Measurements from ENCODE around the gene LILRB4. TPM values are rescaled to one million over a fixed set of nuclear protein-coding genes. Genes with fewer than 3 reads are reported as not detected.
"Not testable (repeated sequence)": the region's sequence is repeated elsewhere in the genome, so short reads cannot be mapped to it uniquely, and the experiment has no call there.

LILRB4 gene
- total RNA-seq, 2 donors from 2014 or later = not detected

DNA sequence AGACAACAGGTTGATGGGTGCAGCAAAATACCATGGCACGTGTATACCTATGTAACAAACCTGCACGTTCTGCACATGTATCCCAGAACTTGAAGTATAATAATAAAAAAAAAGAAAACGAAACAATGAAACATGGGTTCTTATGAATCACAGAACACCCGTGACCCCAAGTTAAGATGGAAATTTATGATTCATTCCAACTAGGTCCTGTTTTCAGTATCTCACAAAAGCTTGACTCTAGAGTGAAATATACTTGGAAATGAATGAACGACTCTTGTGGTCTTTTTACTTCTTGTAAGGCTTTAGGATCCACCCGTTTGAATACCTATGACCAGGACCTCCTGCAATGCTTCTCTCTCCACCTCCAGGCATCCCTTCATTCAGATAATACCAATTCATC lies 3.5 kb upstream of the LILRB4 start:
- no peaks in the 10 kb centered on the region for H3K4me1 Mint-ChIP-seq (ENCODE audit: low read depth)
- DNase-seq (no peak), ATAC-seq (replicated peaks in 1 of 2) (no peak)
- H3K36me3 Mint-ChIP-seq (ENCODE audit: insufficient read depth in 2 of 2) = no peaks in the 10 kb centered on the region
- H3K4me3 Mint-ChIP-seq = no peak overlapping the region
- peaks cover 12% of the 10 kb centered on the region for H3K27me3 Mint-ChIP-seq (ENCODE audit: low read depth)
- H3K27ac Mint-ChIP-seq = no peak overlapping the region
- peaks cover 0 to 2% of the 10 kb centered on the region in 2 donors for H3K9me3 Mint-ChIP-seq

- Mint-ChIP-seq H3K9me3 (peaks cover 0 to 2% of the 10 kb centered on the region in 2 donors), H3K36me3 (ENCODE audit: insufficient read depth in 2 of 2) (no peaks in the 10 kb centered on the region)
These were observed 2.5 kb upstream of the LILRB4 start for GRCh38 chr19:54660306-54660705.

DNA sequence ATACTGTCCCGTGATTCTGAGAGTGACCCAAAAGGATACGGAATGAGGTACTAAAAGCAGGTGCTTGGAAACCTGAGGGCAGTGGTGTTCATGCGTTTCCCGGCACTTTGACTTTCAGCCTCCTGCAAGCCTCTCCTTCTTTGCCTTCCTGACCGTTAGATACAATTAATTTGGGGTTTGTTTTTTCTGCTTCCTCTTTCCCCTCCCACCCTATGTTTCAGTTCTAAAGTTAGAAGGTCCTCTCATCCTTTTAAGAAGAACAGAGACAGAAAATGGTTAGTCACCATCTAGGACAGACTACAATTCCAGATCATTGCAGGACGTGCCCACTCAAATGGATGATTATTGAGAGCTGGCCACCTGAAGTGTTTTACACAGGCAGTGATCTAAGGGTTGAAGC lies 1.8 kb upstream of the LILRB4 start:
- H3K4me1 Mint-ChIP-seq (ENCODE audit: low read depth) = no peaks in the 10 kb centered on the region
- DNase-seq (no peak), ATAC-seq (replicated peaks in 1 of 2) (no peak)
- no peak overlapping the region for H3K4me3 Mint-ChIP-seq
- peaks cover 0 to 2% of the 10 kb centered on the region in 2 donors for H3K9me3 Mint-ChIP-seq
- no peaks in the 10 kb centered on the region for H3K36me3 Mint-ChIP-seq (ENCODE audit: insufficient read depth in 2 of 2)
- no peak overlapping the region for H3K27ac Mint-ChIP-seq
- H3K27me3 Mint-ChIP-seq (ENCODE audit: low read depth) = peaks cover 12% of the 10 kb centered on the region

More at GRCh38 chr19:54660306-54660705, 2.5 kb upstream of the LILRB4 start:
- peaks cover 12% of the 10 kb centered on the region for H3K27me3 Mint-ChIP-seq (ENCODE audit: low read depth)
- H3K4me3 Mint-ChIP-seq = no peak overlapping the region
- no peaks in the 10 kb centered on the region for H3K4me1 Mint-ChIP-seq (ENCODE audit: low read depth)
- H3K27ac Mint-ChIP-seq = no peak overlapping the region
- ATAC-seq (replicated peaks in 1 of 2) = no peak
- no peak for DNase-seq

- ATAC-seq (replicated peaks in 1 of 2) (no peak), DNase-seq (no peak)
- Mint-ChIP-seq H3K4me3 (no peak overlapping the region), H3K27me3 (ENCODE audit: low read depth) (peaks cover 12% of the 10 kb centered on the region), H3K9me3 (peaks cover under 1 to 2% of the 10 kb centered on the region in 2 donors), H3K36me3 (ENCODE audit: insufficient read depth in 2 of 2) (peaks cover 0 to 2% of the 10 kb centered on the region in 2 donors), H3K4me1 (ENCODE audit: low read depth) (no peaks in the 10 kb centered on the region), H3K27ac (no peak overlapping the region)
These were observed 821 bp upstream of the LILRB4 start for GRCh38 chr19:54661846-54662481.

DNA sequence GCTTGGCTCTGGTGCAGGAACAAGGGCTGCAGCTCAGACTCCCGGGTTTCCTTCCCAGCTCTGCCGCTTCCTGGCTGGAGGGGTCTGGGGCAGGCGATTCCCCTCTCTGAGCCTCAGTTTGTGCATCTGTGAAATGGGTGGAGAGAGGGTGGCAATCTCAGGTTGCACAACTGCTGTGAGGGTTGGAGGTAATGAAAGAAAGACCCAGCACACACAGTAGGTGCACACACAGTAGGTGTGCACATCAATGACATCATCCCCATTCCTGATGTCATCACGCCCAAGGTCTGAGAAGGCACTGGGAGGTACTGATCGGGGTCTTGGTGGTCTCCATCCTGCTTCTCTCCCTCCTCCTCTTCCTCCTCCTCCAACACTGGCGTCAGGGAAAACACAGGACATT lies 2.7 kb downstream of the LILRB4 start:
- Mint-ChIP-seq H3K4me1 (ENCODE audit: low read depth) (no peaks in the 10 kb centered on the region), H3K9me3 (peaks cover 0 to 5% of the 10 kb centered on the region in 2 donors), H3K36me3 (ENCODE audit: insufficient read depth in 2 of 2) (peaks cover 0 to 3% of the 10 kb centered on the region in 2 donors), H3K4me3 (no peak overlapping the region), H3K27me3 (ENCODE audit: low read depth) (peaks cover 13% of the 10 kb centered on the region), H3K27ac (no peak overlapping the region)
- no peak for DNase-seq
- ATAC-seq (replicated peaks in 1 of 2) = no peak

DNA sequence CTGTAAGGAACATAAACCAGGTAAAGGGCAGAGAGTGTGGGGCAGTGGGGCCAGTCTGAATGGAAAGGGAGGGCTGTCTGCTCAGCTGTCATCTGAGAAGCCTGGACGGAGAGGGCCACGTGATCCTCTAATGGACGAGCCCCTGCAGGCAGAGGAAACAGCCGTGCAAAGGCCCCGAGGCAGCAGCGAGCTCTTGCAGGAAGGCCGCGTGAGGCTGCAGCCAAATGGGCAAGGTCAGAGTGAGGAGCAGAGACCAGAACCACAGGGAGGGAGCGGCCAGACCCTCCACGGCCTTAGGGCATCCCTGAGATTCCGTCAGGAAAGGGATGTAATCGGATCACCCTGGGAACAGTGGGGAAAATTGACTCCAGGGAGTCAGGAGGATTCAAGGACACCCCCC lies 4.4 kb downstream of the LILRB4 start:
- Mint-ChIP-seq H3K9me3 (peaks cover 0 to 5% of the 10 kb centered on the region in 2 donors), H3K36me3 (ENCODE audit: insufficient read depth in 2 of 2) (peaks cover 0 to 3% of the 10 kb centered on the region in 2 donors), H3K4me1 (ENCODE audit: low read depth) (no peaks in the 10 kb centered on the region), H3K27me3 (ENCODE audit: low read depth) (peaks cover 12% of the 10 kb centered on the region), H3K4me3 (no peak overlapping the region), H3K27ac (no peak overlapping the region)
- ATAC-seq (replicated peaks in 1 of 2) (no peak), DNase-seq (no peak)

GRCh38 chr19:54668353-54668752 lies 5.6 kb downstream of the LILRB4 start:
- no peak for ATAC-seq (replicated peaks in 1 of 2)
- Mint-ChIP-seq H3K27ac (no peak overlapping the region), H3K4me1 (ENCODE audit: low read depth) (no peaks in the 10 kb centered on the region), H3K36me3 (ENCODE audit: insufficient read depth in 2 of 2) (peaks cover 0 to 3% of the 10 kb centered on the region in 2 donors), H3K27me3 (ENCODE audit: low read depth) (peaks cover 11% of the 10 kb centered on the region), H3K4me3 (no peak overlapping the region), H3K9me3 (peaks cover 0 to 5% of the 10 kb centered on the region in 2 donors)
- DNase-seq = no peak

- no peak overlapping the region for H3K4me3 Mint-ChIP-seq
- peaks cover 0 to 5% of the 10 kb centered on the region in 2 donors for H3K9me3 Mint-ChIP-seq
- no peaks in the 10 kb centered on the region for H3K4me1 Mint-ChIP-seq (ENCODE audit: low read depth)
- H3K27ac Mint-ChIP-seq = no peak overlapping the region
- no peak for DNase-seq
- H3K27me3 Mint-ChIP-seq (ENCODE audit: low read depth) = peaks cover 11% of the 10 kb centered on the region
- H3K36me3 Mint-ChIP-seq (ENCODE audit: insufficient read depth in 2 of 2) = peaks cover 0 to 3% of the 10 kb centered on the region in 2 donors
- ATAC-seq (replicated peaks in 1 of 2) = no peak
These were observed 8.0 kb downstream of the LILRB4 start for GRCh38 chr19:54670576-54671357.

- Mint-ChIP-seq H3K27me3 (ENCODE audit: low read depth) (peaks cover 18% of the 10 kb centered on the region), H3K4me1 (ENCODE audit: low read depth) (no peaks in the 10 kb centered on the region), H3K4me3 (no peak overlapping the region), H3K36me3 (ENCODE audit: insufficient read depth in 2 of 2) (no peaks in the 10 kb centered on the region), H3K27ac (no peak overlapping the region), H3K9me3 (peaks cover 0 to 1% of the 10 kb centered on the region in 2 donors)
- no peak for DNase-seq
- ATAC-seq (replicated peaks in 1 of 2) = no peak
These were observed 10.4 kb downstream of the LILRB4 start for GRCh38 chr19:54673222-54673621.

DNA sequence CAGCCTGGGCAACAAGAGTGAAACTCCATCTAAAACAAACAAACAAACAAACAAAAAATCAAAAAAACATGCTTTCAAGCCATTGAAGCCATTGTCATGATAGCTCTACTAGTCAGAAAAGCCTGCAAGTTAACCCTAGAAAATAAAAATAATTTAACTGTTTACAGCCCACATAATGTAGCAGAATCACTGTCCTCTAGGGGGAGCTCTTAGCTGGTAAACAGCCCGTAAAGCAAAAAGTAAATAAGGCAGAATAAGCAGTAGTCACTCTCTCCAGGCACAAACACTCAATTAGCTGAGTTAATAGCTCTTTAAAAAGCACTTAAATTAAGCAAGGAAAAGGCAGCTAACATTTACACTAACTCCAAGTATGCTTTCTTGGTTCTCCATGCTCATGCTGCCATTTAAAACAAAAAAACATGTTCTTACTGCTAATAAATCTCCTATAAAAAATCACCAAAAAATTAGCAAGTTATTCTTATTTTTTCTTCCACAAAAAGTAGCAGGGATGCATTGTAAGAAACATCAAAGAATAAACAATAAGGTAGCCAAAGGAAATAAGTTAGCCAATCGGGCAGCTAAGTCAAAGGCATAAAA lies 11.3 kb downstream of the LILRB4 start:
- ATAC-seq (replicated peaks in 1 of 2) (no peak), DNase-seq (peak in 1 of 2 donors; percentile 18)
- Mint-ChIP-seq H3K4me3 (no peak overlapping the region), H3K27me3 (ENCODE audit: low read depth) (peaks cover 18% of the 10 kb centered on the region), H3K4me1 (ENCODE audit: low read depth) (no peaks in the 10 kb centered on the region), H3K36me3 (ENCODE audit: insufficient read depth in 2 of 2) (no peaks in the 10 kb centered on the region), H3K27ac (no peak overlapping the region), H3K9me3 (peaks cover 0 to 1% of the 10 kb centered on the region in 2 donors)

- H3K27me3 Mint-ChIP-seq (ENCODE audit: low read depth) = peaks cover 13% of the 10 kb centered on the region
- DNase-seq = peak in 1 of 2 donors; percentile 16
- ATAC-seq (replicated peaks in 1 of 2); H3K9me3 Mint-ChIP-seq; H3K27ac Mint-ChIP-seq; H3K4me3 Mint-ChIP-seq; H3K4me1 Mint-ChIP-seq (ENCODE audit: low read depth); H3K36me3 Mint-ChIP-seq (ENCODE audit: insufficient read depth in 2 of 2): not testable (repeated sequence)
These were observed 13.5 kb downstream of the LILRB4 start for GRCh38 chr19:54676210-54676834.

DNA sequence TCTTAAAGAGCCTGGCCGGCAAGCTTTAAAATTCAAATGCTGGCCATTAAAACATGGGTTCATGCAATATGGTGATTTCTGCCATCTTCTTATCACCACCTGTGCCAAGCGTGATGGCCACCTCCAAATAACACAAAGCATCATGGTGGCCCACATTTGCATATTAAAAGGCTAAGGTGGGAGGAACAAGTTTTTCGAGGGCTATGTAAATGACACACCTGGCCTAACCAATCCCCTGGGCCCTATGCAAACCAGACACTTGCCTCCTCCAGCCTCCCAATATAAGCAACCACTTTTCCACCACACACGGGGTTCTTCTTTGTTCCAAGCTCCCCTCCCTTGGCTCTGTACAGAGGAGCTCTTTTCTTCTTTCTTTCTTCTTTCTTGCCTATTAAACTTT lies 14.4 kb downstream of the LILRB4 start:
- H3K27me3 Mint-ChIP-seq (ENCODE audit: low read depth) = peaks cover 15% of the 10 kb centered on the region
- DNase-seq (no peak), ATAC-seq (replicated peaks in 1 of 2) (no peak)
- H3K4me3 Mint-ChIP-seq = no peak overlapping the region
- H3K27ac Mint-ChIP-seq = no peak overlapping the region
- no peaks in the 10 kb centered on the region for H3K4me1 Mint-ChIP-seq (ENCODE audit: low read depth)
- no peaks in the 10 kb centered on the region for H3K9me3 Mint-ChIP-seq
- no peaks in the 10 kb centered on the region for H3K36me3 Mint-ChIP-seq (ENCODE audit: insufficient read depth in 2 of 2)

- peaks cover 26% of the 10 kb centered on the region for H3K27me3 Mint-ChIP-seq (ENCODE audit: low read depth)
- not testable (repeated sequence) for H3K4me3 Mint-ChIP-seq; H3K36me3 Mint-ChIP-seq (ENCODE audit: insufficient read depth in 2 of 2); ATAC-seq (replicated peaks in 1 of 2); DNase-seq; H3K4me1 Mint-ChIP-seq (ENCODE audit: low read depth); H3K9me3 Mint-ChIP-seq; H3K27ac Mint-ChIP-seq
These were observed 18.8 kb downstream of the LILRB4 start for GRCh38 chr19:54681596-54681995.

All from activated T-cell treated with anti-CD3 and anti-CD28 coated beads, Interleukin-2, amount 50 U/mL, for 72 hours (primary cell).